Prostate gland (tissue), 2 donors: ENCODE data around the gene PTPRE.

Experiments
- CTCF ChIP-seq, 4 experiments: fragments of 200-600 bp in 2 of 4; fragments of 450-650 bp in 2 of 4; sonication (generic) in 2 of 4; IDR thresholded peaks; 1 replicate in 3 of 4; 2 replicates in 1 of 4; pipeline ENCODE4 v1.5.1; 2016 to 2019; ENCODE audit warnings: antibody characterized with exemption in 4 of 4, mild to moderate bottlenecking in 2 of 4, moderate library complexity in 2 of 4
- POLR2AphosphoS5 ChIP-seq: sonication (generic); formaldehyde crosslinking; IDR thresholded peaks from one replicate; pipeline ENCODE4 v1.6.1; 2017; ENCODE audit warnings: antibody characterized with exemption

GRCh38 chr10:128047351-128047750 lies 140.4 kb downstream of the PTPRE start:
- no peak for TF ChIP-seq CTCF (IDR thresholded peaks at IDR 0.05)
- peak; percentile 91 for TF ChIP-seq POLR2AphosphoS5
